ENCODE results near the gene ACVR2B.

ACVR2B gene

GRCh38 chr3:38458796-38459498 lies 5.3 kb downstream of the ACVR2B start:
- no peak for DNase-seq

GRCh38 chr3:38459499-38460048 lies 5.9 kb downstream of the ACVR2B start:
- no peak for DNase-seq

GRCh38 chr3:38460377-38461270 lies 6.9 kb downstream of the ACVR2B start:
- no peak for DNase-seq

- no peak for DNase-seq
Observed at GRCh38 chr3:38465588-38466154, 12.0 kb downstream of the ACVR2B start.

DNA sequence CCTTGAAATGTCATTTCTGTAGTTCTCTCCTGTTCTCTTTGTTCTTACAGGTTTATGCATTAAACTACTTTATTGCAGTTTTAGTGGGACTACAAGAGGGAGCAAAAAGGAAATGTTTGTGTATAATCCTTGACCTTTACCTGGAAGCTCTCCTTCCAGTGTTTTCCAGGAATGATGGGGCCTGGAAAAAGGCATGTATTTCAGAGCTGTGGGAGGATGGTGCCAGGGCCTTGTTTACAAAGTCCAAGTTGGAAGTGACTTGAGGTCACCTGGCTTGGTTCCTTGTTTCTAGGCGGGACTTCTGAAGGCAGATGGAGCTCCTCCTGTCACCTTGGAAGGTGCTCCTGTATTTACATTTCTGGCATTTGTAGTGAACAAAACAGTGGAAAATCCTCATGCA lies 15.1 kb downstream of the ACVR2B start:
- no peak for DNase-seq

- DNase-seq = no peak
Observed at GRCh38 chr3:38469852-38470251, 16.2 kb downstream of the ACVR2B start.

DNA sequence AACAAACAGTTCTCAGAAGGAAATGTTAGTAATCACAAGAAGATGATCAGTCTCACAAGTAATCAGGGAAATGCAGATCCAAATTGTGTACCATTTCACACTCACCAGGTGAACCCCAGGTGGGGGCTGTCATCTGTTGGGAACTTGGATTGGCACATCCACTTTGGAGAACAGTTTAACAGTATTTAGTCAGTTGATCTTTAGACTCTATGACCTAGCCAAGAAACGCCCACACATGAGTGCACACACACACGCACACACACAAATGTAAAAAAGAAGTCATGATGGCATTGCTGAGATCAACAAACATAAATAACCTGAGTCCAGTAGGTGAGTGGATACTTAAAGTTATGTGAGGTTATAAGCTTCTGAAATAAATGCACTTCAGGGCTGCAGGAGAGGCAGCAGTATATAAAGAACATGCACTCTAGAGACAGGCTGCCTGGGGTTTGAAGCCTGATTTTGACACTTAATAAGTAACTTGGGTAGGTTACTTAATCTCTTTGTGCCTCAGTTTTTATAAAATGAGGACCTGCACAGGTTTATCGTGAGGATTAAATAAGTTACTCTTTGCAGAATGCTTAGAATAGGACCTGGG lies 17.7 kb downstream of the ACVR2B start:
- no peak for DNase-seq

DNA sequence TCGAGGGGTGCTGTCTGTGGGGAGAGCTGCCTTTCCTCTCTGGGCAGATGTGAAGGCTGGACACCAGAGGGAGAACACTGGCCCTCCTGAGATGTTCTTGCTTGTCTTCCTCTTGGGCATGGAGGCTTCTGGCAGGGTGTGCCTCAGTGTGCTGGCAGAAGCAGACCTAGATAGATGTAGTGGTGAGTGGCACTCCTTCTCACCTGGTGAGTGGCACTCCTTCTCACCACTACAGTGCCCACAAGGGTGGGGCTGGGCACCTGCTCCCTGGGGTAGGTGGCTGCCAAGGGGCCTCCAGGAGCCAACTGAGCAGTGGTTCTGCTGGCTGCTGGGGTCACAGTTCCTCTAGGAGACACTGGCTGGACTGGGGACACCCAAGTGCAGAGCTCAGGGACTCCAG lies 18.7 kb downstream of the ACVR2B start:
- DNase-seq = no peak

DNA sequence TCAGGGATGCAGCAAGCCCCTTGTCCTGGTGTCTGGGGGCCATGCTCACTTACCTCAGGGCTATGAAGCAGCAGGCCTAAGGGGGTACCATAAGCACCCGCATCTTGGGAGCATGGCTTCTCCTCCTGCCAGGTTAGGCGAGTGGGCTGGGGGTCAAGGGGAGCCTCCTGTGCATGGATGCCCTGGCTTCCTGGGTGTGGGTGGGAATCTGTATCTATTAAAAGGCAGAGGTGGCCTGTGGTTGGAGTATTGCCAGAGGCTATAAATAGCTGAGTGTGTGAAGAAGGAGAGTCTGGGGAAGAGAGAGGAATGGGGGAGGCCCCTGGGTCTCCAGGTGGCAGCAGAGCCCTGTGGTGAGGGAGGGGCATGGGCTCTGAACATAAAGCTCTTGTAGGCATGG lies 19.5 kb downstream of the ACVR2B start:
- DNase-seq = no peak

GRCh38 chr3:38474928-38475605 lies 21.4 kb downstream of the ACVR2B start:
- DNase-seq = no peak

- no peak for DNase-seq
Observed at GRCh38 chr3:38475716-38476115, 22.0 kb downstream of the ACVR2B start.

GRCh38 chr3:38476157-38476756 lies 22.6 kb downstream of the ACVR2B start:
- no peak for DNase-seq

- no peak for DNase-seq
Observed at GRCh38 chr3:38477057-38477820, 23.5 kb downstream of the ACVR2B start.

DNA sequence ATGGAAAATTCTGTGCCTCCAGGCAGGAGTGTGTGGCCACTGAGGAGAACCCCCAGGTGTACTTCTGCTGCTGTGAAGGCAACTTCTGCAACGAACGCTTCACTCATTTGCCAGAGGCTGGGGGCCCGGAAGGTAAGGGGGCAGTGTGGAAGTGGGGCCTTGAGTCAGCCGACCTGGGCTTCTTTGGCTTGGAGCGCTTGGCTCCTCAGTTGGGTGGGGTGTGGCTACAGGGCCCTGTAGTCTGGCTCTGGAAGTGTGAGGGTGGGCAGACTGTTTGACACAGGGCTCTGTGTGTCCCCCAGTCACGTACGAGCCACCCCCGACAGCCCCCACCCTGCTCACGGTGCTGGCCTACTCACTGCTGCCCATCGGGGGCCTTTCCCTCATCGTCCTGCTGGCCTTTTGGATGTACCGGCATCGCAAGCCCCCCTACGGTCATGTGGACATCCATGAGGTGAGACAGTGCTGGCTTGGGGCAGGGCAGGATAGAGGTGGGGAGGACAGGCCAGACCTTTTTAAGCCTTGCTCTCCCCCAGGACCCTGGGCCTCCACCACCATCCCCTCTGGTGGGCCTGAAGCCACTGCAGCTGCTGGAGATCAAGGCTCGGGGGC lies 24.3 kb downstream of the ACVR2B start:
- DNase-seq = no peak

- DNase-seq = no peak
Observed at GRCh38 chr3:38478901-38479300, 25.2 kb downstream of the ACVR2B start.

DNA sequence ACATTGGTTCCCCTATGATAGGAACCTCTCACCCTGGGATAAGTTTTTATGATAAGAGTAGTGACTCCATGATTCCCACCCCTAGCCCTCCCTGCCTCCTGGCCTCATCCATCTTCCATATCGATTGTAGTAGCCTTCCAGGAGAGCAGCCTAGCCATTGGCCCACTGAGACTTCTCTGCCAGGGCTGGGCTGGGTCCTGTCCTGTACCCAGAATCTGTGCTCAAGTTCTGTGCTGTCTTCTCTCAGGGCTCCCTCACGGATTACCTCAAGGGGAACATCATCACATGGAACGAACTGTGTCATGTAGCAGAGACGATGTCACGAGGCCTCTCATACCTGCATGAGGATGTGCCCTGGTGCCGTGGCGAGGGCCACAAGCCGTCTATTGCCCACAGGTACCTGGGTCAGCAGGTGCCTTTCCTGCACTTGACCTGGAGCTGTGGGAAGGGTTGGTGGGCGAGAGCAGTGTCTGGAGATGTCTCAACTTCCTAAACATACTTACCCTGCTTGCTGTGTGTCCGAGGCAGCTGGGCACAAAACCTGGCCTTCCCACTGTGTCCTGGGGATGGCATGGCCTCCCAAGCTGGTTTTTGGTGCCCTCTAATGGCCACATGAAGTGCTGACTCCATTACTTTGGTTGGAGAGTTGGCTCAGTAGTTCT lies 25.9 kb downstream of the ACVR2B start:
- peak; percentile 12 for DNase-seq

- no peak for DNase-seq
Observed at GRCh38 chr3:38480093-38480445, 26.4 kb downstream of the ACVR2B start.

GRCh38 chr3:38480930-38481329 lies 27.2 kb downstream of the ACVR2B start:
- DNase-seq = no peak

- DNase-seq = no peak
Observed at GRCh38 chr3:38482951-38483350, 29.3 kb downstream of the ACVR2B start.

DNA sequence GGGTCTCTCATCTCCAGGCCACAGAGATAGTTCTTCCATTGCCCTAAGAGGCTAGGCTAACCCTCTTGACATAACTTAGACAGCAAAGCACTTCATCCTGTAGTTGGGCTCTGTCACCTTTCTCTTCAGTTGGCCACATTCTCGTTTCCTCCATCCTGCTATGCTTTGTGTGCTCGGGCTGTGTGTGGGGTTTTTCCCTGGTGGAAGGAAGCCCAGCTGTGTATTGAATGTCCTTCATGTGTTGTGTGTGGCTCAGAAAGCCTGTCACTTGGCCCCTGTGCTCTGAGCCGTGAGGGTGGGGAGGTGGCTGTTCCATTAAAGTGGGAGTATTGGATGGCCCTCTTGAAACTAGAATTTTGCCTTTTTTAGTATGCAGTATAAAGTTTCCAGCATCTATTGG lies 33.6 kb downstream of the ACVR2B start:
- no peak for DNase-seq
